HG02588 (cell line): Measurements from ENCODE around the gene ZNRF3.

Experiments used
- ATAC-seq: cut with Tn5 transposase; IDR thresholded peaks from one replicate; pipeline ENCODE4 v1.9.1; 2021; ENCODE audit warnings: mild to moderate bottlenecking, moderate library complexity; ENCODE audit not compliant: unreplicated experiment

Gene ZNRF3

DNA sequence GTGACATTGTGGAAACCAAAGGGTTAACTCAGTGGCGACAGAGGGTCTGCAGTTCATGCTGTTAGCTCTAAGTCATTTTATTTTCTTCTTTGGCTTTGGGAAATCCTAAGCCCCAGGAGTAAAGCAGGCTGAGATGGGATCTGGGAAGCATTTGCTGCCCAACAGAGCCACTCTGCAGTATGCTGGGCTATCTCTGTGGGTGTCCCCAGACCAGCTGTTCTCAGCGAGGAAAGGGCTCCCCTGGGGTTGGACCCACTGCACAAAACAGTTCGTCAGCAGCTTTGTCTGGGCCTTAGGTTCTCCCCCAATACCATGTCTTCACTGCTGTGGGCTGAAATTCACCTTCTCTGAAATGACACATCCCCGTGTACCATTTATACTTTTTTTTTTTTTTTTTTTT lies 223.5 kb downstream of the ZNRF3 start:
- ATAC-seq: no peak
